HepG2 (cell line): ENCODE results near the gene APOC3. TPM values are rescaled to one million over a fixed set of nuclear protein-coding genes. Genes with fewer than 3 reads are reported as not detected.

Experiments
- ATAC-seq: fragments of 200-7000 bp; cut with Tn5 transposase; 3 replicates; pipeline ENCODE4 v1.9.1; 2020; ENCODE audit warnings: mild to moderate bottlenecking, moderate library complexity
- BruUV-seq: library from RNA; stranded (reverse); fragments of 400-500 nt; replicated peaks from 2 replicates; lab custom pipeline; 2021; lab: Mats Ljungman, UMichigan
- CTCF ChIA-PET: fragments of 300-600 bp; formaldehyde crosslinking; extraction: SDS; loops from one replicate; lab custom pipeline; 2021; ENCODE audit warnings: low total read pairs, inconsistent platforms, low intra/inter-chr PET ratio; lab: Yijun Ruan, JAX
- POLR2A ChIA-PET: fragments of 350-600 bp; sonication (Branson Sonifier 250); formaldehyde crosslinking; loops from one replicate; lab custom pipeline; 2020; ENCODE audit warnings: antibody characterized with exemption, inconsistent platforms; lab: Yijun Ruan, JAX
- DNase-seq: peaks from one replicate; pipeline ENCODE4 v3.0.0-alpha.2; 2015; ENCODE audit warnings: low spot score
- FAIRE-seq: peaks from 3 replicates; lab custom pipeline; 2011; peaks lifted over from hg19 to GRCh38; lab: Jason Lieb, UNC
- H2AFZ ChIP-seq: one replicate; pipeline ENCODE4 v1.6.1; 2011; ENCODE audit warnings: low read length, inconsistent platforms
- H3K27ac ChIP-seq: fragments of 300-600 bp; 3 replicates; pipeline ENCODE4 v1.8.0; 2011; ENCODE audit warnings: mixed run types, mild to moderate bottlenecking, mixed read lengths, low read length, inconsistent platforms; ENCODE audit not compliant: insufficient read depth; ENCODE audit errors: extremely low read length
- H3K27me3 ChIP-seq, 2 experiments: fragments of 200-600 bp in 1 of 2; 2 replicates in 1 of 2; 3 replicates in 1 of 2; pipeline versions ENCODE4 v1.6.0 to v1.8.0; 2011; ENCODE audit warnings: low read length in 2 of 2, mild to moderate bottlenecking in 2 of 2, moderate library complexity in 2 of 2, inconsistent platforms in 1 of 2; ENCODE audit not compliant: insufficient read depth in 2 of 2, control insufficient read depth in 1 of 2
- H3K36me3 ChIP-seq, 2 experiments: fragments of 200-600 bp in 1 of 2; replicated peaks in 1 of 2; 2 replicates in 1 of 2; 3 replicates in 1 of 2; pipeline versions ENCODE4 v1.5.1 to v1.8.0; 2011; ENCODE audit warnings: low read length in 2 of 2, inconsistent platforms in 1 of 2; ENCODE audit not compliant: insufficient read depth in 2 of 2, control insufficient read depth in 1 of 2
- H3K4me1 ChIP-seq: 2 replicates; pipeline ENCODE4 v1.5.1; 2012; ENCODE audit warnings: low read length, inconsistent platforms; ENCODE audit not compliant: insufficient read depth
- H3K4me2 ChIP-seq: 2 replicates; pipeline ENCODE4 v1.6.0; 2011; ENCODE audit warnings: low read depth, low read length, inconsistent platforms
- H3K4me3 ChIP-seq, 3 experiments: fragments of 200-600 bp in 1 of 3; sonication (generic), shearing (Covaris generic) in 1 of 3; replicated peaks in 1 of 3; 2 replicates each; pipeline ENCODE4 v1.5.1; 2011 to 2016; ENCODE audit warnings: low read length in 3 of 3, inconsistent platforms in 2 of 3, low read depth in 2 of 3, mild to moderate bottlenecking in 2 of 3, control low read depth in 1 of 3, mixed read lengths in 1 of 3; ENCODE audit not compliant: insufficient read depth in 1 of 3
- H3K79me2 ChIP-seq: one replicate; pipeline ENCODE4 v1.6.1; 2011; ENCODE audit warnings: low read length, inconsistent platforms; ENCODE audit not compliant: insufficient read depth
- H3K9ac ChIP-seq: 2 replicates; pipeline ENCODE4 v1.6.0; 2011; ENCODE audit warnings: mild to moderate bottlenecking, low read depth, low read length, inconsistent platforms; ENCODE audit not compliant: insufficient read depth
- H3K9me3 ChIP-seq: 2 replicates; pipeline ENCODE4 v1.5.1; 2012; ENCODE audit warnings: mild to moderate bottlenecking, low read length
- H4K20me1 ChIP-seq: 2 replicates; pipeline ENCODE4 v1.6.0; 2011; ENCODE audit warnings: inconsistent platforms, mild to moderate bottlenecking, low read length, moderate library complexity; ENCODE audit not compliant: insufficient read depth
- CHD4 ChIP-seq: fragments of 200-600 bp; sonication (generic); IDR thresholded peaks from 2 replicates; pipeline ENCODE4 v1.7.0; 2017; ENCODE audit warnings: mild to moderate bottlenecking, low read length, borderline replicate concordance
- GZF1 ChIP-seq: sonication (generic); formaldehyde crosslinking; IDR thresholded peaks from 2 replicates; pipeline ENCODE4 v1.5.1; 2020; ENCODE audit warnings: mild to moderate bottlenecking, missing genetic modification reagents
- HDAC1 ChIP-seq: sonication (generic); formaldehyde crosslinking; IDR thresholded peaks from 2 replicates; pipeline ENCODE4 v1.5.1; 2020; ENCODE audit warnings: mild to moderate bottlenecking, missing genetic modification reagents
- HOXA9 ChIP-seq: sonication (generic); formaldehyde crosslinking; IDR thresholded peaks from 2 replicates; pipeline ENCODE4 v1.8.1; 2022; ENCODE audit warnings: missing genetic modification reagents, mild to moderate bottlenecking, moderate library complexity, borderline replicate concordance
- ZNF17 ChIP-seq: sonication (generic); formaldehyde crosslinking; IDR thresholded peaks from 2 replicates; pipeline ENCODE4 v1.5.0; 2020; ENCODE audit warnings: mild to moderate bottlenecking, missing genetic modification reagents
- ZNF253 ChIP-seq: sonication (generic); formaldehyde crosslinking; IDR thresholded peaks from 2 replicates; pipeline ENCODE4 v1.8.0; 2022; ENCODE audit warnings: mild to moderate bottlenecking, missing genetic modification reagents, borderline replicate concordance
- WGBS: methylation state at CpG from one replicate; pipeline ENCODE4 v1.1.6; 2017; ENCODE audit warnings: low lambda C conversion rate; 5-methylcytosine and 5-hydroxymethylcytosine counted together
- in situ Hi-C: cut with HindIII; loops from 2 replicates; pipeline ENCODE4 v1.10.0; 2017; ENCODE audit warnings: low pct_unique_long_range_greater_than_20kb; ENCODE audit not compliant: extremely low pct_ligation_motif_present
- intact Hi-C: fragments of 100-400 bp; cut with micrococcal nuclease; formaldehyde crosslinking; loops from one replicate; pipeline ENCODE4 v1.10.0; 2022; ENCODE audit not compliant: unreplicated experiment
- polyA plus RNA-seq, 8 experiments: library from polyadenylated mRNA; depleted of rRNA in 3 of 8; stranded (reverse) in 7 of 8; unstranded in 1 of 8; fragments of >200 nt; fragmentation: Illumina TruSeq in 4 of 8; extraction: Trizol in 4 of 8; gene quantifications; 2 replicates each; pipeline versions ENCODE4 v1.2.1 to v1.2.3, GENCODE V29; 2011 to 2016; ENCODE audit warnings: low read depth in 4 of 8, missing spikeins in 1 of 8, mixed read lengths in 1 of 8; ENCODE audit not compliant: insufficient read depth in 1 of 8
- total RNA-seq, 5 experiments: library from RNA; depleted of rRNA; stranded (reverse); fragments of >200 nt; fragmentation: Illumina TruSeq; extraction: Trizol; gene quantifications; 2 replicates each; pipeline ENCODE4 v1.2.3, GENCODE V29; 2016; ENCODE audit warnings: low read depth in 1 of 5
- TF ChIP-seq, protein P1 (sequence below), 2 experiments: sonication (generic) in 1 of 2; formaldehyde crosslinking in 1 of 2; IDR thresholded peaks; 2 replicates each; pipeline versions ENCODE4 v1.6.1 to v1.9.0; 2014 to 2022; ENCODE audit warnings: antibody characterized with exemption in 1 of 2, borderline replicate concordance in 1 of 2, inconsistent platforms in 1 of 2, low read depth in 1 of 2, missing genetic modification reagents in 1 of 2
- TF ChIP-seq, protein P2 (sequence below): sonication (generic); formaldehyde crosslinking; IDR thresholded peaks from 2 replicates; pipeline ENCODE4 v1.4.0; 2020; ENCODE audit warnings: missing genetic modification reagents, mild to moderate bottlenecking, borderline replicate concordance
- TF ChIP-seq, protein P3 (sequence below): sonication (generic); formaldehyde crosslinking; conservative IDR thresholded peaks from 2 replicates; pipeline ENCODE4 v1.4.0; 2020; ENCODE audit warnings: missing genetic modification reagents

APOC3 gene
- total and polyA plus RNA-seq, 2 of the 13 experiments (the other 11 are each of a cell fraction or from before 2014, with no cell fraction given): 314 to 687 TPM

DNA sequence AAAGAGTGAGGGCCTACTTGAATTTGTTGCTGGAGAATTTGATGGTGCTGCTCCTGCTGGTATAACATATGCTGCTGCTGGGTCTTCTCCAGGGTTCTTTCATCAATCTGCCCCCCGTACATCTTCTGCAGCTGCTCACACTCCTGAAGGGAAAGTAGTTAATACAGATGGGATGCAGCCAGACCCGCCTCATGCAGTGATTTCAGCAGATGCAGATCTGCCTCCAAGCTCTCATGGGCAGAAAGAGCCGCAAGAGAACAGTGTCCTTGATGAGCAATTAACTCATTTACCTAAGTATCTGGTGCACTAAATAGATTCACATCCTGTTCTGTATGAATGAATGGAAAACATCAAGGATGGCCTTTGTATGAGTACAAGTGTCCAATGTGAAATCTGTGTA lies 32.5 kb downstream of the APOC3 start (continued):
- TF ChIP-seq, protein P1, sequence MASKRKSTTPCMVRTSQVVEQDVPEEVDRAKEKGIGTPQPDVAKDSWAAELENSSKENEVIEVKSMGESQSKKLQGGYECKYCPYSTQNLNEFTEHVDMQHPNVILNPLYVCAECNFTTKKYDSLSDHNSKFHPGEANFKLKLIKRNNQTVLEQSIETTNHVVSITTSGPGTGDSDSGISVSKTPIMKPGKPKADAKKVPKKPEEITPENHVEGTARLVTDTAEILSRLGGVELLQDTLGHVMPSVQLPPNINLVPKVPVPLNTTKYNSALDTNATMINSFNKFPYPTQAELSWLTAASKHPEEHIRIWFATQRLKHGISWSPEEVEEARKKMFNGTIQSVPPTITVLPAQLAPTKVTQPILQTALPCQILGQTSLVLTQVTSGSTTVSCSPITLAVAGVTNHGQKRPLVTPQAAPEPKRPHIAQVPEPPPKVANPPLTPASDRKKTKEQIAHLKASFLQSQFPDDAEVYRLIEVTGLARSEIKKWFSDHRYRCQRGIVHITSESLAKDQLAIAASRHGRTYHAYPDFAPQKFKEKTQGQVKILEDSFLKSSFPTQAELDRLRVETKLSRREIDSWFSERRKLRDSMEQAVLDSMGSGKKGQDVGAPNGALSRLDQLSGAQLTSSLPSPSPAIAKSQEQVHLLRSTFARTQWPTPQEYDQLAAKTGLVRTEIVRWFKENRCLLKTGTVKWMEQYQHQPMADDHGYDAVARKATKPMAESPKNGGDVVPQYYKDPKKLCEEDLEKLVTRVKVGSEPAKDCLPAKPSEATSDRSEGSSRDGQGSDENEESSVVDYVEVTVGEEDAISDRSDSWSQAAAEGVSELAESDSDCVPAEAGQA (IDR thresholded peaks at IDR 0.05; ENCODE audit: low read depth): no peak
- TF ChIP-seq, protein P1 (CRISPR knock-in tag; IDR thresholded peaks at IDR 0.05; ENCODE audit: borderline replicate concordance): no peak
- no peak for TF ChIP-seq HOXA9 (CRISPR knock-in tag)
- TF ChIP-seq, all 625 proteins: peak for 0

DNA sequence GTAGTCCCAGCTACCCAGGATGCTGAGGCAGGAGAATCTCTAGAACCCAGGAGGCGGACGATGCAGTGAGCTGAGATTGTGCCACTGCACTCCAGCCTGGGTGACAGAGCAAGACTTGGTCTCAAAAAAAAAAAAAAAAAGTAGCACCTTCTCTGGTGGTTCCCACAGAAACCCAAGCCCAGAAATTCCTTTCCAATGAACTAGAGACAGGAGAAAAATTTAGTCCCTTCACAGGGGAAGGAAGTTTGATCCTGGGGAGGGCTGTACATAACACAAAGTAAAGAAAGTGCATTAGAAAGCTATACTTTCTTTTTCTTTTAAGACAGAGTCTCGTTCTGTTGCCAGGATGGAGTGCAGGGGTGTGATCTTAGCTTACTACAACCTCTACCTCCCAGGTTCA lies 33.2 kb downstream of the APOC3 start:
- no peak overlapping the region for H3K4me2 ChIP-seq
- H2AFZ ChIP-seq: no peak overlapping the region
- ATAC-seq (no peak), DNase-seq (no peak), FAIRE-seq (no peak)
- no peaks in the 10 kb centered on the region for H3K79me2 ChIP-seq
- in situ Hi-C loops (no loop called here), intact Hi-C loops (no loop called here)
- POLR2A ChIA-PET: no interaction called here
- H3K4me1 ChIP-seq: no peaks in the 10 kb centered on the region
- no peaks in the 10 kb centered on the region for H3K27me3 ChIP-seq
- H3K27ac ChIP-seq: no peak overlapping the region
- 100% methylated on average over 3 of the region's 3 CpGs for WGBS
- no peaks in the 10 kb centered on the region for H4K20me1 ChIP-seq
- CTCF ChIA-PET: no interaction called here
- H3K9ac ChIP-seq: no peak overlapping the region
- no peak overlapping the region for H3K4me3 ChIP-seq
- no TSS peak for BruUV-seq
- H3K36me3 ChIP-seq: peaks cover 24 to 74% of the 10 kb centered on the region in 2 experiments; a peak in 4 of 5 replicates
- TF ChIP-seq HDAC1 (no peak), ZNF253 (CRISPR knock-in tag) (no peak), ZNF17 (CRISPR knock-in tag) (no peak), CHD4 (no peak), GZF1 (CRISPR knock-in tag) (no peak)
- TF ChIP-seq, protein P2, sequence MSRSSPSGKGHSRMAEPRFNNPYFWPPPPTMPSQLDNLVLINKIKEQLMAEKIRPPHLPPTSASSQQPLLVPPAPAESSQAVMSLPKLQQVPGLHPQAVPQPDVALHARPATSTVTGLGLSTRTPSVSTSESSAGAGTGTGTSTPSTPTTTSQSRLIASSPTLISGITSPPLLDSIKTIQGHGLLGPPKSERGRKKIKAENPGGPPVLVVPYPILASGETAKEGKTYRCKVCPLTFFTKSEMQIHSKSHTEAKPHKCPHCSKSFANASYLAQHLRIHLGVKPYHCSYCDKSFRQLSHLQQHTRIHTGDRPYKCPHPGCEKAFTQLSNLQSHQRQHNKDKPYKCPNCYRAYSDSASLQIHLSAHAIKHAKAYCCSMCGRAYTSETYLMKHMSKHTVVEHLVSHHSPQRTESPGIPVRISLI (CRISPR knock-in tag): no peak
- TF ChIP-seq, protein P3, sequence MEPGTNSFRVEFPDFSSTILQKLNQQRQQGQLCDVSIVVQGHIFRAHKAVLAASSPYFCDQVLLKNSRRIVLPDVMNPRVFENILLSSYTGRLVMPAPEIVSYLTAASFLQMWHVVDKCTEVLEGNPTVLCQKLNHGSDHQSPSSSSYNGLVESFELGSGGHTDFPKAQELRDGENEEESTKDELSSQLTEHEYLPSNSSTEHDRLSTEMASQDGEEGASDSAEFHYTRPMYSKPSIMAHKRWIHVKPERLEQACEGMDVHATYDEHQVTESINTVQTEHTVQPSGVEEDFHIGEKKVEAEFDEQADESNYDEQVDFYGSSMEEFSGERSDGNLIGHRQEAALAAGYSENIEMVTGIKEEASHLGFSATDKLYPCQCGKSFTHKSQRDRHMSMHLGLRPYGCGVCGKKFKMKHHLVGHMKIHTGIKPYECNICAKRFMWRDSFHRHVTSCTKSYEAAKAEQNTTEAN (CRISPR knock-in tag): no peak
- no peaks in the 10 kb centered on the region for H3K9me3 ChIP-seq
